Mammary epithelial cell (primary cell): ENCODE measurements around the gene MYL10.

Source experiments
- EZH2 ChIP-seq: IDR thresholded peaks from 2 replicates; pipeline ENCODE4 v1.6.1; 2012; ENCODE audit warnings: low read length, inconsistent platforms, borderline replicate concordance
- TF ChIP-seq, protein P1 (sequence below), 2 donors: IDR thresholded peaks in 1 of 2; conservative IDR thresholded peaks in 1 of 2; 2 replicates each; pipeline ENCODE4 v1.5.1; 2011 to 2012; ENCODE audit warnings: inconsistent platforms in 2 of 2, low read length in 2 of 2, mild to moderate bottlenecking in 2 of 2, control low read depth in 1 of 2, low read depth in 1 of 2; ENCODE audit not compliant: insufficient read depth in 1 of 2; ENCODE audit errors: extremely low read depth in 1 of 2

DNA sequence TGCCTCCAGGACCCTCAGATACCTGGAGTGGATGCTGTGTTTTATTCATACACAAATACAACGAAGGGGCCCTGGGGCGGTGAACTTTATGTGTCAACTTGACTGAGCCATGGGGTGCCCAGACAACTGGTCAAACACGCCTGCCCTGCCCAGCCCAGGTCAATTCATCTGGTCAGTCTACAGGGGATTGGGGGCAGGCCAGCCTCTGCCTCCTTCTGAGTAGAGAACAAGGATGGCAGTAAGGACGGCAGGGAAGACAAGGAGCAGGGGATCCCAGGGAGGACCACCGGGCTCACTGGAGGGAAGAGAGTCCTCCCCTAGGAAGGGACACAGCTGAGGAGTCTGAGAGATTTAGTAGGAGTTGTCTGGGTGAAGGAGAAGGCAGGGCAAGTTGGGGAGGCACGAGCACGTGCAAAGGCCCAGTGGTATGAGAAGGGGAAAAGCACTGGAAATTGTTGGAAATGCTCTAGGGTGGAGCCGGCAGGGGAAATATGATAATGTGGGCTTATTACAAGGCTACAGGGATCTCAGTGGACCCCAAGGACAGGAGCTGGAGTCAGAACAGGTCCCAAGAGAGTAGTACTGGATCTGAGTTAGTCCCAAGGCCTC, 63.4 kb downstream of the MYL10 start:
- TF ChIP-seq, protein P1, sequence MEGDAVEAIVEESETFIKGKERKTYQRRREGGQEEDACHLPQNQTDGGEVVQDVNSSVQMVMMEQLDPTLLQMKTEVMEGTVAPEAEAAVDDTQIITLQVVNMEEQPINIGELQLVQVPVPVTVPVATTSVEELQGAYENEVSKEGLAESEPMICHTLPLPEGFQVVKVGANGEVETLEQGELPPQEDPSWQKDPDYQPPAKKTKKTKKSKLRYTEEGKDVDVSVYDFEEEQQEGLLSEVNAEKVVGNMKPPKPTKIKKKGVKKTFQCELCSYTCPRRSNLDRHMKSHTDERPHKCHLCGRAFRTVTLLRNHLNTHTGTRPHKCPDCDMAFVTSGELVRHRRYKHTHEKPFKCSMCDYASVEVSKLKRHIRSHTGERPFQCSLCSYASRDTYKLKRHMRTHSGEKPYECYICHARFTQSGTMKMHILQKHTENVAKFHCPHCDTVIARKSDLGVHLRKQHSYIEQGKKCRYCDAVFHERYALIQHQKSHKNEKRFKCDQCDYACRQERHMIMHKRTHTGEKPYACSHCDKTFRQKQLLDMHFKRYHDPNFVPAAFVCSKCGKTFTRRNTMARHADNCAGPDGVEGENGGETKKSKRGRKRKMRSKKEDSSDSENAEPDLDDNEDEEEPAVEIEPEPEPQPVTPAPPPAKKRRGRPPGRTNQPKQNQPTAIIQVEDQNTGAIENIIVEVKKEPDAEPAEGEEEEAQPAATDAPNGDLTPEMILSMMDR (conservative IDR thresholded peaks at IDR 0.05 in 1 of 2, IDR thresholded peaks at IDR 0.05 in 1 of 2; ENCODE audit: extremely low read depth in 1 of 2, insufficient read depth in 1 of 2, low read depth in 1 of 2, low read length in 2 of 2): no peak
- no peak for TF ChIP-seq EZH2
